Tibial nerve (tissue), 4 donors: ENCODE measurements around the gene ZNF385B. TPM values are rescaled to one million over a fixed set of nuclear protein-coding genes. Genes with fewer than 3 reads are reported as not detected.
"Not testable (repeated sequence)": the region's sequence is repeated elsewhere in the genome, so short reads cannot be mapped to it uniquely, and the experiment has no call there.

Experiments used
- DNase-seq, 2 donors: peaks; one replicate each; pipeline ENCODE4 v3.0.0-alpha.2; 2019; ENCODE audit warnings: low spot score in 2 of 2
- H3K27ac ChIP-seq, 4 donors: fragments of 200-600 bp; sonication (generic) in 3 of 4; one replicate each; pipeline ENCODE4 v1.5.1; 2017 to 2019; ENCODE audit warnings: mild to moderate bottlenecking in 1 of 4
- H3K27me3 ChIP-seq, 2 donors: fragments of 200-600 bp; sonication (generic) in 1 of 2; one replicate each; pipeline versions ENCODE4 v1.5.1 to v1.6.0; 2017 to 2019
- H3K36me3 ChIP-seq, 3 donors: fragments of 200-600 bp; sonication (generic); one replicate each; pipeline ENCODE4 v1.5.1; 2018 to 2019
- H3K4me1 ChIP-seq, 4 donors: fragments of 200-600 bp; sonication (generic) in 3 of 4; one replicate each; pipeline ENCODE4 v1.5.1; 2017 to 2019
- H3K4me3 ChIP-seq, 4 donors: fragments of 200-600 bp; sonication (generic) in 3 of 4; one replicate each; pipeline ENCODE4 v1.5.1; 2017 to 2019; ENCODE audit warnings: mild to moderate bottlenecking in 1 of 4, moderate library complexity in 1 of 4
- H3K9me3 ChIP-seq, 4 donors: fragments of 200-600 bp; sonication (generic) in 3 of 4; one replicate each; pipeline ENCODE4 v1.5.1; 2017 to 2019
- EP300 ChIP-seq, 2 donors: sonication (generic); formaldehyde crosslinking; IDR thresholded peaks; one replicate each; pipeline ENCODE4 v1.6.1; 2017; ENCODE audit warnings: antibody characterized with exemption in 2 of 2, mild to moderate bottlenecking in 1 of 2
- POLR2A ChIP-seq, 2 donors: fragments of 450-650 bp; IDR thresholded peaks; one replicate each; pipeline ENCODE4 v1.6.1; 2017; ENCODE audit warnings: antibody characterized with exemption in 2 of 2, mild to moderate bottlenecking in 2 of 2, moderate library complexity in 2 of 2
- WGBS, 2 donors: methylation state at CpG; one replicate each; pipeline ENCODE4 v1.1.5; 2018; 5-methylcytosine and 5-hydroxymethylcytosine counted together
- total RNA-seq, 4 donors: library from RNA; depleted of rRNA; stranded (reverse); fragments of >200 nt; gene quantifications; one replicate each; pipeline ENCODE4 v1.1.0, GENCODE V29; 2016
- TF ChIP-seq, protein P1 (sequence below), 5 experiments: fragments of 200-600 bp in 3 of 5; fragments of 450-650 bp in 2 of 5; sonication (generic) in 3 of 5; IDR thresholded peaks; one replicate each; pipeline ENCODE4 v1.5.1; 2016 to 2019; ENCODE audit warnings: antibody characterized with exemption in 5 of 5, mild to moderate bottlenecking in 3 of 5, moderate library complexity in 2 of 5

The ZNF385B gene
- total RNA-seq, 4 donors from 2014 or later: 1.2 to 3.9 (median 2.6) TPM

DNA sequence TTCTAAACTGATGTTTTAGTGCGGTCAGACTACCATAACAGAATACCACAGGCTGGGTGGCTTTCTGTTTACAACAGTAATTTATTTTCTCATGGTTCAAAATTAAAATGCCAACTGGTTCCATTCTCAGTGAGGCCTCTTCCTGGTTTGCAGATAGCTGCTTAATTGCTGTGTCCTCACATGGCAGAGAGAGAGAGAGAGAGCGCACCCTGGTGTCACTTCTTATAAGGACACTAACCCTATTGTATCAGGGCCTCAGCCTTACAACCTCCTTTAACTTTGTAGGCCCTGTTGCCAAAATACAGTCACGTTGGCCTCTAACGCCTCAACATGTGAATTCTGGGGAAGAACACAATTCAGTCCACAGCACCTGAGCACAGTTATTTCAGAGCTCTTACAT, 37.5 kb upstream of the ZNF385B start:
- no peak for TF ChIP-seq POLR2A (IDR thresholded peaks at IDR 0.05)
- TF ChIP-seq, protein P1, sequence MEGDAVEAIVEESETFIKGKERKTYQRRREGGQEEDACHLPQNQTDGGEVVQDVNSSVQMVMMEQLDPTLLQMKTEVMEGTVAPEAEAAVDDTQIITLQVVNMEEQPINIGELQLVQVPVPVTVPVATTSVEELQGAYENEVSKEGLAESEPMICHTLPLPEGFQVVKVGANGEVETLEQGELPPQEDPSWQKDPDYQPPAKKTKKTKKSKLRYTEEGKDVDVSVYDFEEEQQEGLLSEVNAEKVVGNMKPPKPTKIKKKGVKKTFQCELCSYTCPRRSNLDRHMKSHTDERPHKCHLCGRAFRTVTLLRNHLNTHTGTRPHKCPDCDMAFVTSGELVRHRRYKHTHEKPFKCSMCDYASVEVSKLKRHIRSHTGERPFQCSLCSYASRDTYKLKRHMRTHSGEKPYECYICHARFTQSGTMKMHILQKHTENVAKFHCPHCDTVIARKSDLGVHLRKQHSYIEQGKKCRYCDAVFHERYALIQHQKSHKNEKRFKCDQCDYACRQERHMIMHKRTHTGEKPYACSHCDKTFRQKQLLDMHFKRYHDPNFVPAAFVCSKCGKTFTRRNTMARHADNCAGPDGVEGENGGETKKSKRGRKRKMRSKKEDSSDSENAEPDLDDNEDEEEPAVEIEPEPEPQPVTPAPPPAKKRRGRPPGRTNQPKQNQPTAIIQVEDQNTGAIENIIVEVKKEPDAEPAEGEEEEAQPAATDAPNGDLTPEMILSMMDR (IDR thresholded peaks at IDR 0.05): no peak
- TF ChIP-seq EP300 (IDR thresholded peaks at IDR 0.05): no peak
- Histone ChIP-seq H3K4me3 (no peak overlapping the region), H3K27me3 (no peaks in the 10 kb centered on the region), H3K4me1 (no peaks in the 10 kb centered on the region), H3K36me3 (no peaks in the 10 kb centered on the region), H3K27ac (no peak overlapping the region), H3K9me3 (peaks cover 0 to 11% (median 0%) of the 10 kb centered on the region in 4 donors)
- no peak for DNase-seq
- WGBS, 2 donors: 75 to 83% methylated on average over 4 of the region's 4 CpGs

DNA sequence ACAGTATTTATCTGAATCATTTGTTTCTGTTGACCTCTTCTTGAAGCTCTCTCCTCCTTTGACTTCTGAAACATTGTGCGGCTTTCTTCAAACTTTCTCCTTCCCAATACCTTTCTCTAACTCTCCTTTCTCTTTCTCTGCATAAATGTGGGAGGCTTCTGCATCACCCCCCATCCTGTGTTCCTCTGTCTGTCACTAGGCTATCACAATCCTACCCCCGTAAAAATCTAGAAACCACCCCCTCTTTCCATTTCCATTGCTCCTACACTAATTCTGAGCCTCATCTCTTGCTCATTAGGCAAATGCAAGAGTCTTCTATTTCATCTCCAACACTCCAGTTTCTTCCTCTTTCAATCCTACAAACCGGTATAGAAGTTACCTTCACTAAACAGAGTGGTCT, 32.2 kb upstream of the ZNF385B start:
- TF ChIP-seq, protein P1 (IDR thresholded peaks at IDR 0.05): no peak
- TF ChIP-seq EP300 (IDR thresholded peaks at IDR 0.05): no peak
- TF ChIP-seq POLR2A (IDR thresholded peaks at IDR 0.05): no peak
- no peaks in the 10 kb centered on the region for H3K36me3 ChIP-seq
- peaks cover 0 to 6% (median 2%) of the 10 kb centered on the region in 4 donors for H3K9me3 ChIP-seq
- H3K4me3 ChIP-seq: no peak overlapping the region
- DNase-seq: no peak
- H3K27ac ChIP-seq: no peak overlapping the region
- 91 to 92% methylated on average over 3 of the region's 3 CpGs for WGBS, 2 donors
- H3K4me1 ChIP-seq: no peaks in the 10 kb centered on the region
- no peaks in the 10 kb centered on the region for H3K27me3 ChIP-seq

DNA sequence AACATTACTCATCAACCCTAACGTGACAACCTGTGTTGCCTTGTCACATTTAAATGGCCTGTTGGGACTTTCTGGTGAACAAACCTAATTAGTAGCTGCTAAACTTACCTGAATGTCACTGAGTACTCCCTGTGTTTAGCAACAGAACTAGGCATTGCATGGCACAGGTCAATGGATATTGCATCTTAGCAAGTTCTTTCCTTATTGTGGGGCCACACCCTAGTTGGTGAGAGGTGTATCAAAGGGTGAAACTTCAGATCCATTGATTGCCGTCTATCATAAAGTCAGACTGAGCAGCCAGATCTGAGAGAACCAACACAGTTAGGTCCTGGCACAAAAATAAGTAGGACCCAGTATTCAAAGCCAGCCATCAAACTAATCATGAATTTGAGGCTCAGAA, 29.8 kb upstream of the ZNF385B start:
- 84 to 85% methylated on average over 2 of the region's 2 CpGs for whole genome bisulfite sequencing, 2 donors
- TF ChIP-seq POLR2A (IDR thresholded peaks at IDR 0.05): no peak
- TF ChIP-seq, protein P1 (IDR thresholded peaks at IDR 0.05): no peak
- TF ChIP-seq EP300 (IDR thresholded peaks at IDR 0.05): no peak
- no peaks in the 10 kb centered on the region for H3K36me3 ChIP-seq
- H3K27me3 ChIP-seq: no peaks in the 10 kb centered on the region
- no peak for DNase-seq
- no peak overlapping the region for H3K27ac ChIP-seq
- H3K4me3 ChIP-seq: no peak overlapping the region
- peaks cover 0 to 9% (median 2%) of the 10 kb centered on the region in 4 donors for H3K9me3 ChIP-seq
- no peaks in the 10 kb centered on the region for H3K4me1 ChIP-seq

DNA sequence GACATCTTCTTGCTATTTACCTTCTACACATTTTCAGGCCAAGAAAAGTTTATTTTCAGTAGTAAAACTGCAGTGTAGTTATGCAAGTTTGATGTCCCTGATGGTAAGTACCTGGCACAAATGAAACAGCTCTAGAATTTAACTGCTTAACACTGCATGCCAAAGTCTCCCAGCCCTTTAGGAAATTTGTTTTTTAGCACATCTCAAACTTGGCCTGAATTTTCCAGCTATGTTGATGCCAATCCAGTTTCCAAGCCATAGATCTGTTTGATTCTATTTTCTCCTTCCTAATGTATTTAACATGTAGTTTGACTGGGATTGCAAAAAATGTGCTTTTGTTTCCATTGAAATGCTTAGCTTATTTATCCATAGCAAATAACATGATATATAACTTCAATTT, 29.3 kb upstream of the ZNF385B start:
- no peaks in the 10 kb centered on the region for H3K4me1 ChIP-seq
- H3K36me3 ChIP-seq: no peaks in the 10 kb centered on the region
- H3K4me3 ChIP-seq: no peak overlapping the region
- DNase-seq: no peak
- peaks cover 0 to 9% (median 2%) of the 10 kb centered on the region in 4 donors for H3K9me3 ChIP-seq
- no peaks in the 10 kb centered on the region for H3K27me3 ChIP-seq
- no peak overlapping the region for H3K27ac ChIP-seq
- TF ChIP-seq EP300 (IDR thresholded peaks at IDR 0.05): no peak
- TF ChIP-seq, protein P1 (IDR thresholded peaks at IDR 0.05): no peak
- no peak for TF ChIP-seq POLR2A (IDR thresholded peaks at IDR 0.05)

DNA sequence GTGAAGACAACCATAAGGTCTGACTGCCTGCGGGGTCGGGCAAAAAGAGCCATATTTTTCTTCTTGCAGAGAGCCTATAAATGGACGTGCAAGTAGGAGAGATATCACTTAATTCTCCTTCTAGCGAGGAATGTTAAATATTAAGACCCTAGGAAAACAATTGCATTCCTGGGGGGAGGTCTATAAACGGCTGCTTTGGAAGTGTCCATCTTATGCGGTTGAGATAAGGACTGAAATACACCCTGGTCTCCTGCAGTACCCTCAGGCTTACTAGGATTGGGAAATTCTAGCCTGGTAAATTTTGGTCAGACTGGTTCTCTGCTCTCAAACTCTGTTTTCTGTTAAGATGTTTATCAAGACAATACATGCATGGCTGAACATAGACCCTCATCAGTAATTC, 27.2 kb upstream of the ZNF385B start:
- 88 to 93% methylated on average over 6 of the region's 6 CpGs for WGBS, 2 donors

DNA sequence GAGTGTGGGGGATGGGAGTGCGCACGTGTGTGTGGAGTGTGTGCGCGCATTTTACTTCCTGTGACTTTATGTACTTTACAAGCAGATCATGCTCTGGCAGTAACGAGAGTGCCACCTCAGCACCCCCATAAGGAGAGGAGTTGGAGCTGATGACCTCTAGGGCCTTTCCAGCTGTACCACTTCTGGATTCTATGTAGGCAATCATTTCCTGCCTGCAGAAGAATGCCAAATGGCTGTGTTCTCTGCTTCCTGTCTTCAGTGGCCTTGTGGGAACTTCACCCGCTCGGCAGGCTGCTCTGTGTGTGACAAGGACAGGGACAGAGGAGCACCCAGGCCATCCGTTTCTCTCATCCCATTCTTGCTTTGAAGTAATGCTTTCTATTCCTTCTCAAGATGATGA, 22.8 kb upstream of the ZNF385B start:
- WGBS, 2 donors: 70 to 74% methylated on average over 8 of the region's 8 CpGs
- Histone ChIP-seq H3K27ac (no peak overlapping the region), H3K4me1 (no peaks in the 10 kb centered on the region), H3K9me3 (peaks cover 0 to 8% (median 0%) of the 10 kb centered on the region in 4 donors), H3K27me3 (no peaks in the 10 kb centered on the region), H3K36me3 (no peaks in the 10 kb centered on the region), H3K4me3 (no peak overlapping the region)
- DNase-seq: no peak
- no peak for TF ChIP-seq EP300 (IDR thresholded peaks at IDR 0.05)
- TF ChIP-seq POLR2A (IDR thresholded peaks at IDR 0.05): no peak
- TF ChIP-seq, protein P1 (IDR thresholded peaks at IDR 0.05): no peak

More for the DNA sequence above, 27.2 kb upstream of the ZNF385B start:
- H3K27ac ChIP-seq, DNase-seq, H3K4me3 ChIP-seq, H3K36me3 ChIP-seq, H3K9me3 ChIP-seq, H3K4me1 ChIP-seq, H3K27me3 ChIP-seq: not testable (repeated sequence)
